HepG2 (cell line): ENCODE results near the gene PCBP1. TPM values are rescaled to one million over a fixed set of nuclear protein-coding genes. Genes with fewer than 3 reads are reported as not detected.

Experiments
- AFF4 ChIP-seq: sonication (generic); formaldehyde crosslinking; IDR thresholded peaks from 2 replicates; pipeline ENCODE4 v1.4.0; 2020; ENCODE audit warnings: missing genetic modification reagents
- ARNT2 ChIP-seq: sonication (generic); formaldehyde crosslinking; IDR thresholded peaks from 2 replicates; pipeline ENCODE4 v1.8.0; 2022; ENCODE audit warnings: mild to moderate bottlenecking, low read depth, missing genetic modification reagents, moderate library complexity
- ATF4 ChIP-seq, 2 experiments: fragments of 450-650 bp in 1 of 2; sonication (generic) in 1 of 2; formaldehyde crosslinking; IDR thresholded peaks; 2 replicates each; pipeline versions ENCODE4 v1.5.0 to v1.8.0; 2020 to 2022; ENCODE audit warnings: mild to moderate bottlenecking in 1 of 2, missing genetic modification reagents in 1 of 2
- FOXO1 ChIP-seq: sonication (generic); formaldehyde crosslinking; IDR thresholded peaks from 2 replicates; pipeline ENCODE4 v1.4.0; 2020; ENCODE audit warnings: missing genetic modification reagents
- MLXIP ChIP-seq: sonication (generic); formaldehyde crosslinking; IDR thresholded peaks from 2 replicates; pipeline ENCODE4 v1.9.0; 2021; ENCODE audit warnings: missing genetic modification reagents, borderline replicate concordance
- RAD21 ChIP-seq: fragments of 450-650 bp; formaldehyde crosslinking; IDR thresholded peaks from 2 replicates; pipeline ENCODE4 v1.5.0; 2020; ENCODE audit warnings: mild to moderate bottlenecking
- REL ChIP-seq: sonication (generic); formaldehyde crosslinking; conservative IDR thresholded peaks from 2 replicates; pipeline ENCODE4 v1.8.0; 2022; ENCODE audit warnings: mild to moderate bottlenecking, missing genetic modification reagents, moderate library complexity
- REXO4 ChIP-seq: sonication (generic); formaldehyde crosslinking; IDR thresholded peaks from 2 replicates; pipeline ENCODE4 v1.8.0; 2022; ENCODE audit warnings: missing genetic modification reagents, mild to moderate bottlenecking, borderline replicate concordance
- SSRP1 ChIP-seq: IDR thresholded peaks from 2 replicates; pipeline ENCODE4 v1.6.1; 2016; ENCODE audit warnings: control low read depth
- UBTF ChIP-seq: sonication (generic); formaldehyde crosslinking; IDR thresholded peaks from 2 replicates; pipeline ENCODE4 v1.4.0; 2020; ENCODE audit warnings: mild to moderate bottlenecking, missing genetic modification reagents
- ZBTB3 ChIP-seq: sonication (generic); formaldehyde crosslinking; IDR thresholded peaks from 2 replicates; pipeline ENCODE4 v1.4.0; 2020; ENCODE audit warnings: low read depth, mild to moderate bottlenecking, moderate library complexity, missing genetic modification reagents, borderline replicate concordance
- ZEB1 ChIP-seq: IDR thresholded peaks from 2 replicates; pipeline ENCODE4 v1.6.1; 2012; ENCODE audit warnings: mild to moderate bottlenecking, low read depth, inconsistent platforms; ENCODE audit not compliant: insufficient replicate concordance
- ZNF281 ChIP-seq: sonication (generic); formaldehyde crosslinking; IDR thresholded peaks from 2 replicates; pipeline ENCODE4 v1.4.0; 2020; ENCODE audit warnings: missing genetic modification reagents, borderline replicate concordance
- ZNF335 ChIP-seq: sonication (generic); formaldehyde crosslinking; IDR thresholded peaks from 2 replicates; pipeline ENCODE4 v1.4.0; 2020; ENCODE audit warnings: missing genetic modification reagents
- polyA plus RNA-seq, 8 experiments: library from polyadenylated mRNA; depleted of rRNA in 3 of 8; stranded (reverse) in 7 of 8; unstranded in 1 of 8; fragments of >200 nt; fragmentation: Illumina TruSeq in 4 of 8; extraction: Trizol in 4 of 8; gene quantifications; 2 replicates each; pipeline versions ENCODE4 v1.2.1 to v1.2.3, GENCODE V29; 2011 to 2016; ENCODE audit warnings: low read depth in 4 of 8, missing spikeins in 1 of 8, mixed read lengths in 1 of 8; ENCODE audit not compliant: insufficient read depth in 1 of 8
- total RNA-seq, 5 experiments: library from RNA; depleted of rRNA; stranded (reverse); fragments of >200 nt; fragmentation: Illumina TruSeq; extraction: Trizol; gene quantifications; 2 replicates each; pipeline ENCODE4 v1.2.3, GENCODE V29; 2016; ENCODE audit warnings: low read depth in 1 of 5

The PCBP1 gene
- total and polyA plus RNA-seq, 2 of the 13 experiments (the other 11 are each of a cell fraction or from before 2014, with no cell fraction given) = 32.0 to 137 TPM

GRCh38 chr2:70094171-70094977, 7.1 kb downstream of the PCBP1 start (continued):
- TF ChIP-seq ATF4 (CRISPR knock-in tag; IDR thresholded peaks at IDR 0.05) (no peak; a peak in 1 of 4 replicates), ZNF281 (CRISPR knock-in tag) (0 out of 2 replicates have a peak, but pooled peaks have one; percentile 32), ARNT2 (peak; percentile 22; the same call in 1 of the 2 replicates), REL (CRISPR knock-in tag) (no peak), REXO4 (CRISPR knock-in tag) (no peak), ZNF335 (CRISPR knock-in tag) (peak; percentile 75; the same call in 1 of the 2 replicates), RAD21 (CRISPR knock-in tag) (peak; percentile 29; the same call in 1 of the 2 replicates), MLXIP (CRISPR knock-in tag) (no peak), FOXO1 (CRISPR knock-in tag) (0 out of 2 replicates have a peak, but pooled peaks have one; percentile 26), SSRP1 (CRISPR knock-in tag) (peak; percentile 80), ZBTB3 (CRISPR knock-in tag) (no peak), UBTF (CRISPR knock-in tag) (no peak; the same call in 1 of the 2 replicates), AFF4 (peak; percentile 35; the same call in 1 of the 2 replicates), ZEB1 (no peak)
